ENCODE results near the gene SPON1.

The SPON1 gene

DNA sequence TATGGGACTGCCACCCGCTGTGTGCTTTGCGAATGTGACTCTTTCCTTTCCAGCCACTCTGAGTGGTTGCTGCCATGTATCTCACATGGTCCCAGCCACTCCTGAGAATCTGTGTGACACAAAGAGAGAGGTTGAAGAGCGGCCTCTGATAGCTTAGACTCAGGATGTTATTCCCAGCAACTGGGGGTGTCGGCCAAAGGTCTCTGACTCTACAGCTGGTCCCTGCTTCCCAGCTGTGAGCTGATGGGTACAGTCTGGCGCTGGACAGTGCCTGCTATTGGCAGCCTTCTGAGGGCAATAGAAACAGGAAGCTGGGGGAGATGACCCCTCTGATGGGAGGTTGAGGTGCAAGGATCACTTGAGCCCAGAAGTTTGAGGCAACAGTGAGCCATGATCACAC is 291.3 kb downstream of the SPON1 start:
- no peaks in the 10 kb centered on the region for H3K9me3 ChIP-seq (ENCODE audit: control insufficient read depth in 2 of 2, low read length in 2 of 2)
- H3K4me1 ChIP-seq (ENCODE audit: control insufficient read depth, insufficient read depth, low read length): peaks cover 29% of the 10 kb centered on the region
- H3K27ac ChIP-seq (ENCODE audit: low read length): no peak overlapping the region
- H3K4me3 ChIP-seq (ENCODE audit: low read length in 2 of 2): no peak overlapping the region
- H3K27me3 ChIP-seq (ENCODE audit: control insufficient read depth in 1 of 2, insufficient read depth in 2 of 2, low read length in 2 of 2): no peaks in the 10 kb centered on the region
- no peak overlapping the region for H3K9ac ChIP-seq (ENCODE audit: low read length in 2 of 2)
- peaks cover 24 to 38% of the 10 kb centered on the region in 2 donors for H3K36me3 ChIP-seq (ENCODE audit: control insufficient read depth in 2 of 2, insufficient read depth in 2 of 2, low read length in 2 of 2)

DNA sequence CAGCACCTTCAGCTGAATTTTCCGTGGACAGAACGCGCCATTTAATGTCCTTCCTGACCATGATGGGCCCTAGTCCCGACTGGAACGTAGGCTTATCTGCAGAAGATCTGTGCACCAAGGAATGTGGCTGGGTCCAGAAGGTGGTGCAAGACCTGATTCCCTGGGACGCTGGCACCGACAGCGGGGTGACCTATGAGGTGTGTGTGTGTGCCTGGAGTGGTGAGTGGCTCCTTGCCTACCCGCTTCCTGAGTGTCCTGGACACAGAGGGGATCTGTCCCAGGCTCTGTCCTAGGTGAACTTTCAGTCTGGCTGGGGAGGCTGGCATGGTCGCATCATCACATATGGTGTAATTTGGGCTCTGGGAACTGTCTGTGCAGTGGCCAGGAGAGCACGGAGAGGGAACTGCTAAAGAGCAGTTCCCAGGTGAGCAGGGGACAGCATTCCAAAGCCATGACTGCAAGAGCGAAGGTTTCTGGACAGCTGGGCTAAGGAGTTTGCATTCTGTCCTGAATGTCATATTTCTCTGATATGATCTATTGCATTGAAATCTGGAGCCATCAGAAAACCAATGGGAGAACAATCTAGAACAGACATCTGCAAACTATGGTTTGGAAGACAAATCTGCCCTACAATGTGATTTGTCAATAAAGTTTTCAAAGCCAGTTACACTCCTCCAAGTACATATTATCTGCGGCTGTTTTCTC is 292.2 kb downstream of the SPON1 start:
- Histone ChIP-seq H3K27me3 (ENCODE audit: control insufficient read depth in 1 of 2, insufficient read depth in 2 of 2, low read length in 2 of 2) (no peaks in the 10 kb centered on the region), H3K27ac (ENCODE audit: low read length) (no peak overlapping the region), H3K9ac (ENCODE audit: low read length in 2 of 2) (no peak overlapping the region), H3K4me3 (ENCODE audit: low read length in 2 of 2) (no peak overlapping the region), H3K36me3 (ENCODE audit: control insufficient read depth in 2 of 2, insufficient read depth in 2 of 2, low read length in 2 of 2) (peaks cover 26 to 45% of the 10 kb centered on the region in 2 donors), H3K9me3 (ENCODE audit: control insufficient read depth in 2 of 2, low read length in 2 of 2) (no peaks in the 10 kb centered on the region), H3K4me1 (ENCODE audit: control insufficient read depth, insufficient read depth, low read length) (peaks cover 24% of the 10 kb centered on the region)

DNA sequence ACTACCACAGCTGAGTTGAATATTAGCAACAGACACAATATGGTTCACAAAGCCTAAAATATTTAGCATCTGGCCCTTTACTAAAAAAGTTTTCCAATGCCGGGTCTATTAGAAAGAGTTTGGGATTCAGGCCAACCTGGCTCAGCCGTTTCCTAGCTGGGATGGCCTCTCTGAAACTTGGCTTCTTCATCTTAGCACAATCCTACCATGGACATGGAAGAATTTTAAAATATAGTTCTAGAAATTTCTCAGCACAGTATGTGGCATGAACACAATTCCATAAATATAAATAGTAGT is 292.7 kb downstream of the SPON1 start:
- Histone ChIP-seq H3K9me3 (ENCODE audit: control insufficient read depth in 2 of 2, low read length in 2 of 2) (no peaks in the 10 kb centered on the region), H3K27ac (ENCODE audit: low read length) (no peak overlapping the region), H3K4me3 (ENCODE audit: low read length in 2 of 2) (no peak overlapping the region), H3K4me1 (ENCODE audit: control insufficient read depth, insufficient read depth, low read length) (peaks cover 28% of the 10 kb centered on the region), H3K27me3 (ENCODE audit: control insufficient read depth in 1 of 2, insufficient read depth in 2 of 2, low read length in 2 of 2) (no peaks in the 10 kb centered on the region), H3K36me3 (ENCODE audit: control insufficient read depth in 2 of 2, insufficient read depth in 2 of 2, low read length in 2 of 2) (peaks cover 29 to 48% of the 10 kb centered on the region in 2 donors), H3K9ac (ENCODE audit: low read length in 2 of 2) (no peak overlapping the region)

DNA sequence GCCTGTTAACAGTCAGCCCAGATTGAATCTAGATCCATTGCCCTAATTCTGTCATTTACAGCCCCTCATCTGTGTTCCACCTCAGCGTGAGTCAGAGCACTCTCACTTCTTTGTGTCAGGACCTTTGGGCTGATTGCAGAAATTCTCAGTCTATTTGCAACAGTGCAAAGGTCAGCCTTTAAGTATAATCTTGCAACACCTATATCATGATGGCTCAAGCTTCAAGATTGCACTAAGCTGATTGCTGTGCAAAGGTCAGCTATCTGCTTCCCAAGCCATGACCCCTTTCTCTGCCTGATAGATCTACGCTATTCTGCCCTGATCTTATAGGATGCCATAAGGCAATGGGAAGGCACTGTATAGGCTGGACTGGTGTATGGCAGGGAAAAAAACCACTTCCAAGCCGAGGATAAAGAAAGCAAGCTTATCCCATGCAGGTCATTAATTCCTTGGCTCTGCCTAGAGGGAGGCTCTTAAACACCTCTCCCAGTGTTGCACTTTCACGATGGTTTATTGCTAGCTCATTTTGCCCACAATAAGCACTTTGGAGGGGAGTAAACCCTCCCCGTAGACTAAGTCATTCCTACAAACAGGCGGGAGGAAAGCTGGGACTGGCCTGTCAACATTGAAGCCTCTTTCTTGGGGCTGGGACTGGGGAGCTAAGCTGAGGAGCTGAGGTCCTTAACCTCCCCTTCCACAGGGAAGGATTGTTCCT is 295.9 kb downstream of the SPON1 start:
- H3K36me3 ChIP-seq (ENCODE audit: control insufficient read depth in 2 of 2, insufficient read depth in 2 of 2, low read length in 2 of 2): peaks cover 44 to 65% of the 10 kb centered on the region in 2 donors
- H3K4me3 ChIP-seq (ENCODE audit: low read length in 2 of 2): no peak overlapping the region
- H3K27ac ChIP-seq (ENCODE audit: low read length): no peak overlapping the region
- H3K4me1 ChIP-seq (ENCODE audit: control insufficient read depth, insufficient read depth, low read length): peaks cover 36% of the 10 kb centered on the region
- no peaks in the 10 kb centered on the region for H3K9me3 ChIP-seq (ENCODE audit: control insufficient read depth in 2 of 2, low read length in 2 of 2)
- H3K9ac ChIP-seq (ENCODE audit: low read length in 2 of 2): no peak overlapping the region
- H3K27me3 ChIP-seq (ENCODE audit: control insufficient read depth in 1 of 2, insufficient read depth in 2 of 2, low read length in 2 of 2): no peaks in the 10 kb centered on the region

DNA sequence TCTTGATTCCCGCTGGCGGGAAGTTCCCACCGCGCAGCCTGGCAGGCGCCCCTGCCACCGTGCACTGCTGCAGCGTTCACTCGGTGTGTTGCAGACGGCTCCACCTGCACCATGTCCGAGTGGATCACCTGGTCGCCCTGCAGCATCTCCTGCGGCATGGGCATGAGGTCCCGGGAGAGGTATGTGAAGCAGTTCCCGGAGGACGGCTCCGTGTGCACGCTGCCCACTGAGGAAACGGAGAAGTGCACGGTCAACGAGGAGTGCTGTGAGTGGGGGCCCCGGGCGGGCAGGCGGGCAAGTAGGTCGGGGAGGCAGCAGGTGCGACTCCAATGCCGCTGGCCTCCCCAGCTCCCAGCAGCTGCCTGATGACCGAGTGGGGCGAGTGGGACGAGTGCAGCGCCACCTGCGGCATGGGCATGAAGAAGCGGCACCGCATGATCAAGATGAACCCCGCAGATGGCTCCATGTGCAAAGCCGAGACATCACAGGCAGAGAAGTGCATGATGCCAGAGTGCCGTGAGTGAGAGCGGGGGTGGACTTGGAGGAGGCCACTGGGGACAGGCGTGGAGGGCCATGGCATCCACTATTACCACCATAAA is 296.8 kb downstream of the SPON1 start:
- no peaks in the 10 kb centered on the region for H3K9me3 ChIP-seq (ENCODE audit: control insufficient read depth in 2 of 2, low read length in 2 of 2)
- no peak overlapping the region for H3K9ac ChIP-seq (ENCODE audit: low read length in 2 of 2)
- peak overlapping the region; percentile 18 for H3K27ac ChIP-seq (ENCODE audit: low read length)
- no peaks in the 10 kb centered on the region for H3K27me3 ChIP-seq (ENCODE audit: control insufficient read depth in 1 of 2, insufficient read depth in 2 of 2, low read length in 2 of 2)
- H3K36me3 ChIP-seq (ENCODE audit: control insufficient read depth in 2 of 2, insufficient read depth in 2 of 2, low read length in 2 of 2): peaks cover 46 to 69% of the 10 kb centered on the region in 2 donors
- H3K4me3 ChIP-seq (ENCODE audit: low read length in 2 of 2): no peak overlapping the region
- peaks cover 29% of the 10 kb centered on the region for H3K4me1 ChIP-seq (ENCODE audit: control insufficient read depth, insufficient read depth, low read length)

DNA sequence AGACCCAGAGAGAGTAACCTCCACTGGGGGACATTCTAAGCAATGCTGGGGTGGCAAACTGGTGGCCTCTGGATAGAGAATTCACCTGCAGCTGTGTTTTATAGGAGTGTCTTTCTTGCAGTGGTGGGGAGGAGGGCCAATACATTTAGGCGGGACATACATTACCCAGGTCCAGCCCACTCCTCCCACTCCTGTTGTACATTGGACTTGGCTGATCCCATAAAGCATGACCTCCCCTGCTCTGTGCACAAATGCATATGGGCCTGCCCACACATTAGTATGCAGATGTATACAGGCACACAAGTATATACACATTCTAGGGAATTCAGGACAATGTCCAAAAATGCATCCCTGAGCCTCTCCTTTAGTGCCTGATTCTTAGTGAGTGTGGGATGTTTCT is 297.4 kb downstream of the SPON1 start:
- Histone ChIP-seq H3K36me3 (ENCODE audit: control insufficient read depth in 2 of 2, insufficient read depth in 2 of 2, low read length in 2 of 2) (peaks cover 49 to 71% of the 10 kb centered on the region in 2 donors), H3K27ac (ENCODE audit: low read length) (peak overlapping the region; percentile 18), H3K9me3 (ENCODE audit: control insufficient read depth in 2 of 2, low read length in 2 of 2) (no peaks in the 10 kb centered on the region), H3K27me3 (ENCODE audit: control insufficient read depth in 1 of 2, insufficient read depth in 2 of 2, low read length in 2 of 2) (no peaks in the 10 kb centered on the region), H3K4me1 (ENCODE audit: control insufficient read depth, insufficient read depth, low read length) (peaks cover 24% of the 10 kb centered on the region), H3K4me3 (ENCODE audit: low read length in 2 of 2) (no peak overlapping the region), H3K9ac (ENCODE audit: low read length in 2 of 2) (no peak overlapping the region)

DNA sequence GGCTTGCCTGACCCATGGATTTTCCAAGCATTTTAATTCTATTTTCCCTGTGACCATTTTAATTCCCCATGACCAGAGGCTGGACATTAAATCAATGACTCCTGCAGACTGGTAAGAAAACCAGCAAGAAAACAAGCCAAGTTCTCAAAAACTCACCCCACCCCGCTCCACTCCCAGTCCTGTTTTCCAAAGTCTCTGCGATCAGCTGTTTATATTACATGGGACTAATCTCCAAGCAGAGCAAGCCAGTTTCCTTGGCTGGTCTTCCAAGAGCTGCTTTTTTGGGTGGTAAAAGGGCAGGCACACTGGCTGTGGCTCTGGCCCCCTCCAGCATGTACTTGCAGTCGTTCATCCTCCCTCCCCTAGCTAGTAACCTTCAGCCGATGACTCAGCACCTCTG is 298.5 kb downstream of the SPON1 start:
- Histone ChIP-seq H3K9ac (ENCODE audit: low read length in 2 of 2) (no peak overlapping the region), H3K27ac (ENCODE audit: low read length) (peak overlapping the region; percentile 58), H3K4me3 (ENCODE audit: low read length in 2 of 2) (no peak overlapping the region), H3K9me3 (ENCODE audit: control insufficient read depth in 2 of 2, low read length in 2 of 2) (no peaks in the 10 kb centered on the region), H3K36me3 (ENCODE audit: control insufficient read depth in 2 of 2, insufficient read depth in 2 of 2, low read length in 2 of 2) (peaks cover 58 to 77% of the 10 kb centered on the region in 2 donors), H3K4me1 (ENCODE audit: control insufficient read depth, insufficient read depth, low read length) (peaks cover 24% of the 10 kb centered on the region), H3K27me3 (ENCODE audit: control insufficient read depth in 1 of 2, insufficient read depth in 2 of 2, low read length in 2 of 2) (no peaks in the 10 kb centered on the region)

DNA sequence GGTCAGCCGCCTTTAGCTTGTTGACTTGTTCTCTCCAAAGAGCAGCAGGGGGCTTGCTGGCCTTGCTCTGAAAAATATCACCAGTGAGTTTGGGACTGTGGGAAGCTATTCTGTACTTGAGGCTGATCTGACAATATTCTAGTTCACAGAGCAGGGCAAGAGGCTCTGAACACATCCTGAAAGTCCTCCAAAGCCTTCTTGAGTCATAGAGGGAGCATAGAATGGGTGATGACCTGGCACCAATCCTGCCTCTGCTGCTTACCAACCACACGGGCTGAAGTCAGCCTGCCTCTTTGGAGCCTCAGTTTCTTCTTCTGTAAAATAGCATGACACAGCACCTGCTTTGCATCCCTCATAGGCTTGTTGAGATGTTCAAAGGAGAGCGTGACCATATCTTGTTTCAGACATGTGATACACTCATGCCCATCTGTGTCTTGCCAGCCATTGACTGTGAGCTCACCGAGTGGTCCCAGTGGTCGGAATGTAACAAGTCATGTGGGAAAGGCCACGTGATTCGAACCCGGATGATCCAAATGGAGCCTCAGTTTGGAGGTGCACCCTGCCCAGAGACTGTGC is 299.8 kb downstream of the SPON1 start:
- peak overlapping the region; percentile 37 for H3K27ac ChIP-seq (ENCODE audit: low read length)
- H3K9me3 ChIP-seq (ENCODE audit: control insufficient read depth in 2 of 2, low read length in 2 of 2): no peaks in the 10 kb centered on the region

DNA sequence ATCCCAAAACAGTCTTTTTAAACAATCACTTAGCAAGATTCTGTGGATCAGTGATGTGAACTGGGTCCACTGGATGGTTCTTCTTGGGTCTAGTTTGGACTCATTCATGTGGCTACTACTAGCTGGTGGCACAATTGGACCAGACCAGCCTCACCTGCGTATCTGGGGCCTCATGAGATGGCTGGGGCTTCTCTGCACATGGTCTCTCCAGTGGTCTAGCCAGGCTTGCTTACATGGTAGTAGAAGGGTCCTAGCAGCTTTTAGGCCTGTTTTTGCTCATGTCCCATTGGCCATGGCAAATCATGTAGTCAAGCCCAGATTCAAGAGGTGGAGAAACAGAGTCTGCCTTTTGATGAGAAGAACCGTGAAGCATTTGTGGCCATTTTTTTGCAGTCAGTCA is 302.4 kb downstream of the SPON1 start:
- peaks cover 33 to 50% of the 10 kb centered on the region in 2 donors for H3K36me3 ChIP-seq (ENCODE audit: control insufficient read depth in 2 of 2, insufficient read depth in 2 of 2, low read length in 2 of 2)

More for the DNA sequence above, 299.8 kb downstream of the SPON1 start:
- H3K4me3 ChIP-seq (ENCODE audit: low read length in 2 of 2): no peak overlapping the region
- no peak overlapping the region for H3K9ac ChIP-seq (ENCODE audit: low read length in 2 of 2)
- peaks cover 24% of the 10 kb centered on the region for H3K4me1 ChIP-seq (ENCODE audit: control insufficient read depth, insufficient read depth, low read length)
- H3K36me3 ChIP-seq (ENCODE audit: control insufficient read depth in 2 of 2, insufficient read depth in 2 of 2, low read length in 2 of 2): peaks cover 49 to 68% of the 10 kb centered on the region in 2 donors
- H3K27me3 ChIP-seq (ENCODE audit: control insufficient read depth in 1 of 2, insufficient read depth in 2 of 2, low read length in 2 of 2): no peaks in the 10 kb centered on the region

DNA sequence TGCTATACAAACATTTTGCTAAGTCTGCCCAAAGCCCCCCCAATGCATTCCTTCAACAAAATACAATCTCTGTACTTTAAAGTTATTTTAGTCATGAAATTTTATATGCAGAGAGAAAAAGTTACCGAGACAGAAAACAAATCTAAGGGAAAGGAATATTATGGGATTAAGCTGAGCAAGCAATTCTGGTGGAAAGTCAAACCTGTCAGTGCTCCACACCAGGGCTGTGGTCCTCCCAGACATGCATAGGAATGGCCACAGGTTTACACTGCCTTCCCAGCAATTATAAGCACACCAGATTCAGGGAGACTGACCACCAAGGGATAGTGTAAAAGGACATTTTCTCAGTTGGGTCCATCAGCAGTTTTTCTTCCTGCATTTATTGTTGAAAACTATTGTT is 304.1 kb downstream of the SPON1 start:
- no peak overlapping the region for H3K4me3 ChIP-seq (ENCODE audit: low read length in 2 of 2)
- H3K4me1 ChIP-seq (ENCODE audit: control insufficient read depth, insufficient read depth, low read length): peaks cover 1% of the 10 kb centered on the region
- H3K27me3 ChIP-seq (ENCODE audit: control insufficient read depth in 1 of 2, insufficient read depth in 2 of 2, low read length in 2 of 2): no peaks in the 10 kb centered on the region
- H3K27ac ChIP-seq (ENCODE audit: low read length): no peak overlapping the region
- peaks cover 31 to 41% of the 10 kb centered on the region in 2 donors for H3K36me3 ChIP-seq (ENCODE audit: control insufficient read depth in 2 of 2, insufficient read depth in 2 of 2, low read length in 2 of 2)
- no peak overlapping the region for H3K9ac ChIP-seq (ENCODE audit: low read length in 2 of 2)
- no peaks in the 10 kb centered on the region for H3K9me3 ChIP-seq (ENCODE audit: control insufficient read depth in 2 of 2, low read length in 2 of 2)

More for the DNA sequence above, 302.4 kb downstream of the SPON1 start:
- Histone ChIP-seq H3K27me3 (ENCODE audit: control insufficient read depth in 1 of 2, insufficient read depth in 2 of 2, low read length in 2 of 2) (no peaks in the 10 kb centered on the region), H3K4me3 (ENCODE audit: low read length in 2 of 2) (no peak overlapping the region), H3K27ac (ENCODE audit: low read length) (no peak overlapping the region), H3K9me3 (ENCODE audit: control insufficient read depth in 2 of 2, low read length in 2 of 2) (no peaks in the 10 kb centered on the region), H3K4me1 (ENCODE audit: control insufficient read depth, insufficient read depth, low read length) (peaks cover 18% of the 10 kb centered on the region), H3K9ac (ENCODE audit: low read length in 2 of 2) (no peak overlapping the region)
